Type B pancreatic cell (in vitro differentiated cells): ENCODE results near the gene NUAK1. TPM values are rescaled to one million over a fixed set of nuclear protein-coding genes. Genes with fewer than 3 reads are reported as not detected.

ENCODE experiments used
- DNase-seq: peaks from one replicate; pipeline ENCODE4 v3.0.0; 2021; ENCODE audit warnings: mixed read lengths; ENCODE audit not compliant: unreplicated experiment; ENCODE audit errors: extremely low spot score
- H3K27ac Mint-ChIP-seq: 2 replicates; pipeline ENCODE4 v1.8.0; 2021; ENCODE audit warnings: mild to moderate bottlenecking, mixed read lengths
- H3K27me3 Mint-ChIP-seq: 2 replicates; pipeline ENCODE4 v1.8.0; 2021; ENCODE audit warnings: mixed read lengths
- H3K36me3 Mint-ChIP-seq: 2 replicates; pipeline ENCODE4 v1.8.0; 2021; ENCODE audit warnings: mixed read lengths
- H3K4me1 Mint-ChIP-seq: one replicate; pipeline ENCODE4 v1.8.0; 2021; ENCODE audit warnings: mixed read lengths; ENCODE audit not compliant: unreplicated experiment
- H3K4me3 Mint-ChIP-seq: 2 replicates; pipeline ENCODE4 v1.8.0; 2021; ENCODE audit warnings: mild to moderate bottlenecking, mixed read lengths
- H3K9me3 Mint-ChIP-seq: 2 replicates; pipeline ENCODE4 v1.8.0; 2021; ENCODE audit warnings: mixed read lengths
- total RNA-seq: library from RNA; stranded (reverse); gene quantifications from 2 replicates; pipeline ENCODE4 v1.2.1, GENCODE V29; 2021; ENCODE audit warnings: low replicate concordance
- TF ChIP-seq, protein P1 (sequence below): fragments of 200-600 bp; sonication (generic); conservative IDR thresholded peaks from 2 replicates; pipeline ENCODE4 v1.5.0; 2021; ENCODE audit warnings: antibody characterized with exemption, mild to moderate bottlenecking

Gene NUAK1
- total RNA-seq, 1 donor from 2014 or later = 8.1 TPM

DNA sequence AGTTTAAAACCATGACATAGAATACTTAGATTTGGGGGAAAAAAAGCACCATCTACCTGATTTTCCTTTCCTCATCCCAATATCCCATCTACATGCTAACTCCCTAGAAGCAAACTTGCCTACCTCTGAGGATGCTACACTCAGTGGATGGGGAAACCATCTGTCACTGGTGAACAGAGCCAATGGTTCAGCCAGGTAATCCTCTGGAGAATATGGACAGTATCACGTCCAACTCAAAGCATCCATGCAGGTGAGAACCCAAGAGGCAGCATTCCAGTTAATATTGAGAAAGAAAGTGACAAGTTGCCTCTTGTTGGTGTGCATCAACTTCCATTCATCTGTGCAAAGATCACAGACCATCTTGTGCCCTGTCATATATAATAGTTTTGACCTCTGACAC is 73.2 kb downstream of the NUAK1 start:
- no peak for DNase-seq
- no peak overlapping the region for H3K4me3 Mint-ChIP-seq
- TF ChIP-seq, protein P1, sequence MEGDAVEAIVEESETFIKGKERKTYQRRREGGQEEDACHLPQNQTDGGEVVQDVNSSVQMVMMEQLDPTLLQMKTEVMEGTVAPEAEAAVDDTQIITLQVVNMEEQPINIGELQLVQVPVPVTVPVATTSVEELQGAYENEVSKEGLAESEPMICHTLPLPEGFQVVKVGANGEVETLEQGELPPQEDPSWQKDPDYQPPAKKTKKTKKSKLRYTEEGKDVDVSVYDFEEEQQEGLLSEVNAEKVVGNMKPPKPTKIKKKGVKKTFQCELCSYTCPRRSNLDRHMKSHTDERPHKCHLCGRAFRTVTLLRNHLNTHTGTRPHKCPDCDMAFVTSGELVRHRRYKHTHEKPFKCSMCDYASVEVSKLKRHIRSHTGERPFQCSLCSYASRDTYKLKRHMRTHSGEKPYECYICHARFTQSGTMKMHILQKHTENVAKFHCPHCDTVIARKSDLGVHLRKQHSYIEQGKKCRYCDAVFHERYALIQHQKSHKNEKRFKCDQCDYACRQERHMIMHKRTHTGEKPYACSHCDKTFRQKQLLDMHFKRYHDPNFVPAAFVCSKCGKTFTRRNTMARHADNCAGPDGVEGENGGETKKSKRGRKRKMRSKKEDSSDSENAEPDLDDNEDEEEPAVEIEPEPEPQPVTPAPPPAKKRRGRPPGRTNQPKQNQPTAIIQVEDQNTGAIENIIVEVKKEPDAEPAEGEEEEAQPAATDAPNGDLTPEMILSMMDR = no peak
- peaks cover 33% of the 10 kb centered on the region for H3K36me3 Mint-ChIP-seq
- H3K27ac Mint-ChIP-seq = no peak overlapping the region
- H3K4me1 Mint-ChIP-seq = no peaks in the 10 kb centered on the region
- no peaks in the 10 kb centered on the region for H3K27me3 Mint-ChIP-seq
- peaks cover 3% of the 10 kb centered on the region for H3K9me3 Mint-ChIP-seq

DNA sequence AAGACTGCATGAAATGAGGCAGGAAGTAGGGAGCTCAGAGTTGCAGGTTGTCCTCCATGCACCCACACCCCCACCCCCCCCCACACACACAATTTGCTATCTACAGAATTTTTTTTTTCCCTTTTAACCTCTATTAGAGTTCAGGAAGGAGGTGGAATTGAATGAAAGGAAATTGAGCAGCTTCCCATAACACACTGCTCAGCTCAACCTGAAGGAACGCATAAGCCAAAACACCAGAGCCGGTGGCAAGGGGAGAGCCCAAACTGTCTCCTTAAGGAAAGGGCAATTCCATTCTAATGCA is 74.1 kb downstream of the NUAK1 start:
- no peak overlapping the region for H3K4me3 Mint-ChIP-seq
- peaks cover 3% of the 10 kb centered on the region for H3K9me3 Mint-ChIP-seq
- DNase-seq = no peak
- TF ChIP-seq, protein P1 = no peak
- no peak overlapping the region for H3K27ac Mint-ChIP-seq
- no peaks in the 10 kb centered on the region for H3K4me1 Mint-ChIP-seq
- H3K27me3 Mint-ChIP-seq = no peaks in the 10 kb centered on the region
- peaks cover 25% of the 10 kb centered on the region for H3K36me3 Mint-ChIP-seq

DNA sequence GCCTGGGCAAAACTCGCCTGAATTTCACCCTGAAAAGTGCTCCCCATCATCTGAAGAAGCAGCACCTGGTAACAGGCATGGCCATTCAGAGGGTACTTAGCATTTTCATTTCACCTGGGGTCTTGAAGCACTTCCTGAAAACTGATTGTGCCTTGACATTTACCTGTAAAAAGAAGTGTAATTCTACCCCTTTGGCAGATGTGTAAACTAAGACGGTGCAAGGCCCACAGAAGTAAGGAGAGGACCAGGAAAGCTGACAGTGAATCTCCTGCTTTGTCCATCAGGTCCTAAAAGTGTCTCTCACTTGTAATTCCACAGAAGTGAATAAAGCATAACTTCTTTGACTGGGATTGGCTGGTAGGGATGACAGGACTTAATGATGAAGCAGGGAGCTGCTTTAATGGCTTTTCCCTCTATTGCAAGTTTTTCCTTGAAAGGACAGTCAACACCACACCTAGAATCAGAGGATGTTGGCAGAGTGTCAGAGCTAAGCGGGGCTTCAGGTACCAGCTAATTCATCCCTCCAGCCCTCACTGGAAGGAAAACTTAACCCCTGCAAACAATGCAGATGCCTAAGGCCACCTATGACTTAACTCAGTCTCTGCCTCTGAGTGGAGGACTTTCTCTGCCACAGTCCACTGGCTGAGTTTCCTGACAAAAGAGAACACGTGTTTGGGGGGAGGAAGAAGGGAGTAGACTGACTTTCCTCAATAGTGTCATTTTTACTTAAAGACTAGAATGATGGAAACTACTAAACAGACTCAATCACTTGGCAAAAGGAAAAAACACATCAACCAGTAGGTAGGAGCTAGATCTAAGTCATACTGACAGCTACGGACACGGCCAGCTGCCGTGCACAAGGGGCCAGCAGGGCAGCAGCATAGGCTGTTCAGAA is 74.7 kb downstream of the NUAK1 start:
- TF ChIP-seq, protein P1 = no peak
- no peaks in the 10 kb centered on the region for H3K4me1 Mint-ChIP-seq
- peaks cover 23% of the 10 kb centered on the region for H3K36me3 Mint-ChIP-seq
- no peak overlapping the region for H3K4me3 Mint-ChIP-seq
- no peak for DNase-seq
- H3K27me3 Mint-ChIP-seq = no peaks in the 10 kb centered on the region
- H3K27ac Mint-ChIP-seq = no peak overlapping the region
- H3K9me3 Mint-ChIP-seq = peaks cover 3% of the 10 kb centered on the region

DNA sequence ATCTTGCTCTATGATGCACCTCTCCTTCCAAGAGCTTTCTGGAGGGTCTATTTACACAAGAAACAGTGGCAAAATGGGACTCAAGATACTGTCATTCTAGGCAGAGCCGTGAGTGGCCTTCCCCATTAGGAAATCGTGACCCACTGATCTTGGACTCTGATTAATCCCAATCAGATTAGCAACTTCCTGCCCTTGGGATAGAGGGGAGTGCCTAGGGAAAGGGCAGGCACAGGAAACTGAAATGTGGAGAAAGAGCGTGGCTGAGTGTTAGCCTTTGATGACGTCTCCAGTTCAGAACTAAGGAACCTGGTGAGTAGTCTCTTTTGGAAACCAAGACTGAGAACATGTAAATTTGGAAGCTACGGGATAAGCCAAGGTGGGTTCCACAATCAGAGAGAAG is 76.1 kb downstream of the NUAK1 start:
- Mint-ChIP-seq H3K27ac (no peak overlapping the region), H3K27me3 (no peaks in the 10 kb centered on the region), H3K9me3 (peaks cover 10% of the 10 kb centered on the region), H3K4me1 (peaks cover 4% of the 10 kb centered on the region), H3K4me3 (no peak overlapping the region), H3K36me3 (peaks cover 20% of the 10 kb centered on the region)
- TF ChIP-seq, protein P1 = no peak
- DNase-seq = no peak

DNA sequence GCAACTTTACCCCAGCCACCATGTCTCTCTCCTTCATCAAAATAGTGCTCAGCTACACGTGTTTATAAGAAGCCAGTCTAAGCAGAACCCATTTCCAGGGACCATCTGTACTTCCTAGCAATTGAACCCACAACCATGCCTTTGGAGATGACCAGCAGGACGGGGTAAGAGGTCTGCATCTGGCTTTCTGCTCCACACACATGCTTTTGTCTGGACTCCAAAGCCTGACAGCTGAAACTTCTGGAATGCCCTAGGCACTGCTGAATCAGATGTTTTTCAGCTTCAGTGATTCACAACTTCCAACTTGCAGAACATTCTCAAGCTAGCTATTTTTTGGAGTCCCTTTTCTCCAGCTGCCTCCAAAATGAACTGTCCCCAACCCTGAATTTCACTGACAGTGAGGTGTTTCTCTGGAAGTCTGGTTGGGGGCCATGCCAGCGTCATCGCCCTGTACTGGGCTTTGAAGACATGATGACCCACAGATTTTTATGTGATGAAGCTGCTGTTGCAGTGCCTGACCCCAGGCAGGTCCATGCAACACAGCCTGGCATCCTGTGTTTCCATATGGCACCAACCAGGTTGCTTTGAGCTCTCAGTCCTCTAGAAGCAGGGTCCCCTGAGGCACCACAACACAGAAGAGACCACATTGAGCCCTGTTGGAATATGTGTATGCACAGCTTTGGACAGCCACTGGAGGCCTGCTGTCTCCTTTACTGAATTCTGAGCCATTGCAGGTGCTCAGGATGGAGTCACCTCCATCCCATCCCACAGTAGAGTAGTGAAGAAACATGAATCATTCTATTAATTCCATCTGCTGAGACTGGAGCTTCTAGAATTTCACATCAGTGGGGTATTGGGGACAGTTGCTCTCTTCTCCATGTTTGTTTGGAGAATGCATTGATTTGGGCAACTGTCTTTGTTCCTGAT is 80.2 kb downstream of the NUAK1 start:
- H3K27me3 Mint-ChIP-seq = peaks cover 3% of the 10 kb centered on the region
- H3K27ac Mint-ChIP-seq = no peak overlapping the region
- DNase-seq = no peak
- TF ChIP-seq, protein P1 = no peak
- H3K36me3 Mint-ChIP-seq = peaks cover 4% of the 10 kb centered on the region
- H3K4me1 Mint-ChIP-seq = peaks cover 4% of the 10 kb centered on the region
- H3K9me3 Mint-ChIP-seq = peaks cover 7% of the 10 kb centered on the region
- no peak overlapping the region for H3K4me3 Mint-ChIP-seq
